Upper lobe of right lung (tissue), 1 donor: ENCODE measurements around the gene ZNF726. TPM values are rescaled to one million over a fixed set of nuclear protein-coding genes. Genes with fewer than 3 reads are reported as not detected.
"Not testable (repeated sequence)": the region's sequence is repeated elsewhere in the genome, so short reads cannot be mapped to it uniquely, and the experiment has no call there.

Source experiments
- ATAC-seq: fragments of 200-7000 bp; cut with Tn5 transposase; one replicate; pipeline ENCODE4 v1.9.1; 2020; ENCODE audit warnings: mild to moderate bottlenecking, moderate library complexity
- DNase-seq: peaks from one replicate; pipeline ENCODE4 v3.0.0-alpha.2; 2020
- H3K27ac ChIP-seq: fragments of 200-600 bp; one replicate; pipeline ENCODE4 v1.8.0; 2022
- H3K27me3 ChIP-seq: fragments of 200-600 bp; one replicate; pipeline ENCODE4 v1.8.0; 2022; ENCODE audit warnings: mild to moderate bottlenecking
- H3K36me3 ChIP-seq: fragments of 200-600 bp; one replicate; pipeline ENCODE4 v1.8.0; 2022
- H3K4me1 ChIP-seq: fragments of 200-600 bp; one replicate; pipeline ENCODE4 v1.8.0; 2022
- H3K4me3 ChIP-seq: fragments of 200-600 bp; one replicate; pipeline ENCODE4 v1.8.0; 2022; ENCODE audit warnings: mild to moderate bottlenecking
- H3K9me3 ChIP-seq: fragments of 200-600 bp; one replicate; pipeline ENCODE4 v1.8.0; 2022
- CTCF ChIP-seq: fragments of 200-600 bp; IDR thresholded peaks from one replicate; pipeline ENCODE4 v1.8.0; 2022; ENCODE audit warnings: antibody characterized with exemption
- intact Hi-C: fragments of 100-400 bp; cut with DNase I; formaldehyde crosslinking; loops from one replicate; pipeline ENCODE4 v1.11.0; 2022
- total RNA-seq: library from RNA; stranded (reverse); fragmentation: NEBNext Ultra II Directional; extraction: Animal tissue kit (Norgen Biotek cat#: 25700); gene quantifications from one replicate; pipeline ENCODE4 v1.2.1, GENCODE V29; 2021
- donor health status: DM: no; HTN: yes; CAD: no; lungs with severe emphysema.

ZNF726 gene
- total RNA-seq, 1 donor from 2014 or later = 2.0 TPM

- intact Hi-C loops = no loop called here
- Histone ChIP-seq H3K27ac (no peak overlapping the region), H3K9me3 (no peaks in the 10 kb centered on the region), H3K4me3 (no peak overlapping the region), H3K36me3 (no peaks in the 10 kb centered on the region), H3K27me3 (no peaks in the 10 kb centered on the region), H3K4me1 (no peaks in the 10 kb centered on the region)
- no peak for TF ChIP-seq CTCF
- ATAC-seq (no peak), DNase-seq (no peak)
These were observed 31.9 kb downstream of the ZNF726 start for GRCh38 chr19:23946569-23946968.

GRCh38 chr19:23949611-23950010 is 34.9 kb downstream of the ZNF726 start:
- H3K4me1 ChIP-seq = no peaks in the 10 kb centered on the region
- no peaks in the 10 kb centered on the region for H3K36me3 ChIP-seq
- no peaks in the 10 kb centered on the region for H3K27me3 ChIP-seq
- intact Hi-C loops = no loop called here
- no peak for TF ChIP-seq CTCF
- no peak for DNase-seq
- H3K9me3 ChIP-seq = no peaks in the 10 kb centered on the region
- H3K4me3 ChIP-seq = no peak overlapping the region
- no peak overlapping the region for H3K27ac ChIP-seq
- ATAC-seq = no peak

- DNase-seq (no peak), ATAC-seq (no peak)
- intact Hi-C loops = no loop called here
- Histone ChIP-seq H3K27ac (no peak overlapping the region), H3K4me3 (no peak overlapping the region), H3K36me3 (no peaks in the 10 kb centered on the region), H3K9me3 (no peaks in the 10 kb centered on the region), H3K27me3 (no peaks in the 10 kb centered on the region), H3K4me1 (no peaks in the 10 kb centered on the region)
- TF ChIP-seq CTCF = no peak
These were observed 41.4 kb downstream of the ZNF726 start for GRCh38 chr19:23956051-23956450.

- Histone ChIP-seq H3K27me3 (no peaks in the 10 kb centered on the region), H3K4me3 (no peak overlapping the region), H3K36me3 (no peaks in the 10 kb centered on the region), H3K4me1 (no peaks in the 10 kb centered on the region), H3K27ac (no peak overlapping the region), H3K9me3 (no peaks in the 10 kb centered on the region)
- no peak for DNase-seq
- ATAC-seq = peak; percentile 76
- intact Hi-C loops = no loop called here
- no peak for TF ChIP-seq CTCF
These were observed 43.1 kb downstream of the ZNF726 start for GRCh38 chr19:23957660-23958281.

GRCh38 chr19:23963396-23963795 is 48.7 kb downstream of the ZNF726 start:
- ATAC-seq, intact Hi-C loops, H3K27ac ChIP-seq, H3K4me3 ChIP-seq, H3K9me3 ChIP-seq, DNase-seq, H3K27me3 ChIP-seq, H3K4me1 ChIP-seq, H3K36me3 ChIP-seq: not testable (repeated sequence)

- DNase-seq = not testable (repeated sequence)
These were observed 49.2 kb downstream of the ZNF726 start for GRCh38 chr19:23963881-23964280.

GRCh38 chr19:23964334-23964733 is 49.6 kb downstream of the ZNF726 start:
- H3K4me3 ChIP-seq, intact Hi-C loops, H3K27ac ChIP-seq, H3K4me1 ChIP-seq, H3K27me3 ChIP-seq, H3K9me3 ChIP-seq, ATAC-seq, DNase-seq, H3K36me3 ChIP-seq: not testable (repeated sequence)

More at GRCh38 chr19:23963881-23964280, 49.2 kb downstream of the ZNF726 start:
- H3K27me3 ChIP-seq, H3K27ac ChIP-seq, intact Hi-C loops, H3K36me3 ChIP-seq, ATAC-seq, H3K4me3 ChIP-seq, H3K9me3 ChIP-seq, H3K4me1 ChIP-seq: not testable (repeated sequence)
